HepG2 (cell line): ENCODE measurements around the gene ZCCHC24. TPM values are rescaled to one million over a fixed set of nuclear protein-coding genes. Genes with fewer than 3 reads are reported as not detected.

Experiments
- ATAC-seq: fragments of 200-7000 bp; cut with Tn5 transposase; 3 replicates; pipeline ENCODE4 v1.9.1; 2020; ENCODE audit warnings: mild to moderate bottlenecking, moderate library complexity
- BruUV-seq: library from RNA; stranded (reverse); fragments of 400-500 nt; replicated peaks from 2 replicates; lab custom pipeline; 2021; lab: Mats Ljungman, UMichigan
- CTCF ChIA-PET: fragments of 300-600 bp; formaldehyde crosslinking; extraction: SDS; loops from one replicate; lab custom pipeline; 2021; ENCODE audit warnings: low total read pairs, inconsistent platforms, low intra/inter-chr PET ratio; lab: Yijun Ruan, JAX
- POLR2A ChIA-PET: fragments of 350-600 bp; sonication (Branson Sonifier 250); formaldehyde crosslinking; loops from one replicate; lab custom pipeline; 2020; ENCODE audit warnings: antibody characterized with exemption, inconsistent platforms; lab: Yijun Ruan, JAX
- DNase-seq: peaks from one replicate; pipeline ENCODE4 v3.0.0-alpha.2; 2015; ENCODE audit warnings: low spot score
- FAIRE-seq: peaks from 3 replicates; lab custom pipeline; 2011; peaks lifted over from hg19 to GRCh38; lab: Jason Lieb, UNC
- H2AFZ ChIP-seq: one replicate; pipeline ENCODE4 v1.6.1; 2011; ENCODE audit warnings: low read length, inconsistent platforms
- H3K27ac ChIP-seq: fragments of 300-600 bp; 3 replicates; pipeline ENCODE4 v1.8.0; 2011; ENCODE audit warnings: mixed run types, mild to moderate bottlenecking, mixed read lengths, low read length, inconsistent platforms; ENCODE audit not compliant: insufficient read depth; ENCODE audit errors: extremely low read length
- H3K27me3 ChIP-seq, 2 experiments: fragments of 200-600 bp in 1 of 2; 2 replicates in 1 of 2; 3 replicates in 1 of 2; pipeline versions ENCODE4 v1.6.0 to v1.8.0; 2011; ENCODE audit warnings: low read length in 2 of 2, mild to moderate bottlenecking in 2 of 2, moderate library complexity in 2 of 2, inconsistent platforms in 1 of 2; ENCODE audit not compliant: insufficient read depth in 2 of 2, control insufficient read depth in 1 of 2
- H3K36me3 ChIP-seq, 2 experiments: fragments of 200-600 bp in 1 of 2; replicated peaks in 1 of 2; 2 replicates in 1 of 2; 3 replicates in 1 of 2; pipeline versions ENCODE4 v1.5.1 to v1.8.0; 2011; ENCODE audit warnings: low read length in 2 of 2, inconsistent platforms in 1 of 2; ENCODE audit not compliant: insufficient read depth in 2 of 2, control insufficient read depth in 1 of 2
- H3K4me1 ChIP-seq: 2 replicates; pipeline ENCODE4 v1.5.1; 2012; ENCODE audit warnings: low read length, inconsistent platforms; ENCODE audit not compliant: insufficient read depth
- H3K4me2 ChIP-seq: 2 replicates; pipeline ENCODE4 v1.6.0; 2011; ENCODE audit warnings: low read depth, low read length, inconsistent platforms
- H3K4me3 ChIP-seq, 3 experiments: fragments of 200-600 bp in 1 of 3; sonication (generic), shearing (Covaris generic) in 1 of 3; replicated peaks in 1 of 3; 2 replicates each; pipeline ENCODE4 v1.5.1; 2011 to 2016; ENCODE audit warnings: low read length in 3 of 3, inconsistent platforms in 2 of 3, low read depth in 2 of 3, mild to moderate bottlenecking in 2 of 3, control low read depth in 1 of 3, mixed read lengths in 1 of 3; ENCODE audit not compliant: insufficient read depth in 1 of 3
- H3K79me2 ChIP-seq: one replicate; pipeline ENCODE4 v1.6.1; 2011; ENCODE audit warnings: low read length, inconsistent platforms; ENCODE audit not compliant: insufficient read depth
- H3K9ac ChIP-seq: 2 replicates; pipeline ENCODE4 v1.6.0; 2011; ENCODE audit warnings: mild to moderate bottlenecking, low read depth, low read length, inconsistent platforms; ENCODE audit not compliant: insufficient read depth
- H3K9me3 ChIP-seq: 2 replicates; pipeline ENCODE4 v1.5.1; 2012; ENCODE audit warnings: mild to moderate bottlenecking, low read length
- H4K20me1 ChIP-seq: 2 replicates; pipeline ENCODE4 v1.6.0; 2011; ENCODE audit warnings: inconsistent platforms, mild to moderate bottlenecking, low read length, moderate library complexity; ENCODE audit not compliant: insufficient read depth
- ARNTL ChIP-seq: sonication (generic); formaldehyde crosslinking; IDR thresholded peaks from 2 replicates; pipeline ENCODE4 v1.4.0; 2020; ENCODE audit warnings: mild to moderate bottlenecking, missing genetic modification reagents
- ATAD3A ChIP-seq: sonication (generic); formaldehyde crosslinking; IDR thresholded peaks from 2 replicates; pipeline ENCODE4 v1.4.0; 2020; ENCODE audit warnings: missing genetic modification reagents
- BHLHE40 ChIP-seq: IDR thresholded peaks from 2 replicates; pipeline ENCODE4 v1.6.1; 2011; ENCODE audit warnings: low read length, improper control_type of control experiment
- EEA1 ChIP-seq: sonication (generic); formaldehyde crosslinking; IDR thresholded peaks from 2 replicates; pipeline ENCODE4 v1.5.1; 2020; ENCODE audit warnings: mild to moderate bottlenecking, missing genetic modification reagents, borderline replicate concordance
- FOXA3 ChIP-seq: IDR thresholded peaks from 2 replicates; pipeline ENCODE4 v1.6.1; 2016; ENCODE audit warnings: missing genetic modification reagents, missing compliant biosample characterization
- GZF1 ChIP-seq: sonication (generic); formaldehyde crosslinking; IDR thresholded peaks from 2 replicates; pipeline ENCODE4 v1.5.1; 2020; ENCODE audit warnings: mild to moderate bottlenecking, missing genetic modification reagents
- MTF1 ChIP-seq: sonication (generic); formaldehyde crosslinking; IDR thresholded peaks from 2 replicates; pipeline ENCODE4 v1.5.0; 2020; ENCODE audit warnings: missing genetic modification reagents
- PHF5A ChIP-seq: IDR thresholded peaks from one replicate; pipeline ENCODE4 v1.6.1; 2018; ENCODE audit warnings: low read depth, missing genetic modification reagents; ENCODE audit not compliant: unreplicated experiment
- SP2 ChIP-seq: sonication (generic); formaldehyde crosslinking; IDR thresholded peaks from 2 replicates; pipeline ENCODE4 v1.5.1; 2020; ENCODE audit warnings: mild to moderate bottlenecking, missing genetic modification reagents
- TBX3 ChIP-seq: fragments of 450-650 bp; IDR thresholded peaks from 2 replicates; pipeline ENCODE4 v1.6.1; 2017; ENCODE audit warnings: antibody characterized with exemption, mild to moderate bottlenecking, inconsistent platforms, borderline replicate concordance
- ZFP82 ChIP-seq: sonication (generic); formaldehyde crosslinking; IDR thresholded peaks from 2 replicates; pipeline ENCODE4 v1.5.1; 2020; ENCODE audit warnings: mild to moderate bottlenecking, missing genetic modification reagents, borderline replicate concordance
- ZNF367 ChIP-seq: sonication (generic); formaldehyde crosslinking; IDR thresholded peaks from 2 replicates; pipeline ENCODE4 v1.4.0; 2020; ENCODE audit warnings: missing genetic modification reagents, borderline replicate concordance
- ZNF460 ChIP-seq: sonication (generic); formaldehyde crosslinking; IDR thresholded peaks from 2 replicates; pipeline ENCODE4 v1.5.1; 2020; ENCODE audit warnings: missing genetic modification reagents, mild to moderate bottlenecking, borderline replicate concordance
- ZNF792 ChIP-seq: IDR thresholded peaks from 2 replicates; pipeline ENCODE4 v1.6.1; 2016
- WGBS: methylation state at CpG from one replicate; pipeline ENCODE4 v1.1.6; 2017; ENCODE audit warnings: low lambda C conversion rate; 5-methylcytosine and 5-hydroxymethylcytosine counted together
- in situ Hi-C: cut with HindIII; loops from 2 replicates; pipeline ENCODE4 v1.10.0; 2017; ENCODE audit warnings: low pct_unique_long_range_greater_than_20kb; ENCODE audit not compliant: extremely low pct_ligation_motif_present
- intact Hi-C: fragments of 100-400 bp; cut with micrococcal nuclease; formaldehyde crosslinking; loops from one replicate; pipeline ENCODE4 v1.10.0; 2022; ENCODE audit not compliant: unreplicated experiment
- polyA plus RNA-seq, 8 experiments: library from polyadenylated mRNA; depleted of rRNA in 3 of 8; stranded (reverse) in 7 of 8; unstranded in 1 of 8; fragments of >200 nt; fragmentation: Illumina TruSeq in 4 of 8; extraction: Trizol in 4 of 8; gene quantifications; 2 replicates each; pipeline versions ENCODE4 v1.2.1 to v1.2.3, GENCODE V29; 2011 to 2016; ENCODE audit warnings: low read depth in 4 of 8, missing spikeins in 1 of 8, mixed read lengths in 1 of 8; ENCODE audit not compliant: insufficient read depth in 1 of 8
- total RNA-seq, 5 experiments: library from RNA; depleted of rRNA; stranded (reverse); fragments of >200 nt; fragmentation: Illumina TruSeq; extraction: Trizol; gene quantifications; 2 replicates each; pipeline ENCODE4 v1.2.3, GENCODE V29; 2016; ENCODE audit warnings: low read depth in 1 of 5
- TF ChIP-seq, protein P1 (sequence below): sonication (generic); formaldehyde crosslinking; IDR thresholded peaks from 2 replicates; pipeline ENCODE4 v1.4.0; 2020; ENCODE audit warnings: missing genetic modification reagents
- TF ChIP-seq, protein P2 (sequence below): sonication (generic); formaldehyde crosslinking; IDR thresholded peaks from 2 replicates; pipeline ENCODE4 v1.5.0; 2020; ENCODE audit warnings: missing genetic modification reagents
- TF ChIP-seq, protein P3 (sequence below): sonication (generic); formaldehyde crosslinking; IDR thresholded peaks from 2 replicates; pipeline ENCODE4 v1.8.1; 2023; ENCODE audit warnings: mild to moderate bottlenecking, missing genetic modification reagents

ZCCHC24 gene
- total and polyA plus RNA-seq, 2 of the 13 experiments (the other 11 are each of a cell fraction or from before 2014, with no cell fraction given), result 3.1 to 7.9 TPM

DNA sequence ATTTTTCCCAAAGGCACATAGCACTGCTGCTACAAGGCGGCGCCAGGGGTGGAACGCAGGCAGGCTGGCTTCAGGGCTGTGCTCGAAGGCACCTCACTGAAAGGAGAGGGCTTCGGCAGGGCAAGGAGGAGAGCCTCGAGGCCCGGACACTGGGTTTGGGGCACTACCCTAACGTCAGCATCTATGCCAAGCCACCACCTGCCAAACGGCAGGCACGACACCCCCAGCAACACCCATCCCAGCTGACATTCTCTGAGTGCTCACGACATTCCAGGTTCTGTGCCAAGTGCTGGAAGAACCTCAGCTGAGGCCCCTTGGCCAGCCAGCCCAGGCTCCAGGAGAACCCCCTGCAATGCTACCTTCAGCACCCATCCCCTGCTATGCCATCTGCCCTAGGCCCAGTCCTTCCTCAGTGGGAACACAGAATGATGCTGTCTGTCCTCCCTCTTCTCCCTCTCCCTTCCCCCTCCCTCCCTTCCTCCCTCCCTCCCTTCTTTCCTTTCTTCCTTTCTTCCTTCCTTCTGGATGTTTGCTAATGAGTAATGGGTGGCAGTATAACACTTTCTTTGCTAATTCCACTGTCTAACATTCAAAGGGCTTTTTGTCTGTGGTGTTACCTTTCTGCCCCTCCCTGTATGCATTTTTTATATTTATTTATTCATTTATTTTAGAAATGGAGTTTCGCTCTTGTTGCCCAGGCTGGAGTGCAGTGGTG lies 24.3 kb downstream of the ZCCHC24 start:
- ATAC-seq, result no peak
- Histone ChIP-seq H3K9ac (no peak overlapping the region), H3K4me2 (no peak overlapping the region), H3K79me2 (no peaks in the 10 kb centered on the region), H3K9me3 (no peaks in the 10 kb centered on the region), H3K4me3 (no peak overlapping the region), H3K27me3 (no peaks in the 10 kb centered on the region), H3K27ac (no peak overlapping the region), H3K36me3 (0 out of 5 replicates have a peak, but pooled peaks cover 0 to 3% of the 10 kb centered on the region in 2 experiments), H4K20me1 (no peaks in the 10 kb centered on the region), H3K4me1 (peaks cover 35% of the 10 kb centered on the region), H2AFZ (no peak overlapping the region)
- no peak for FAIRE-seq
- CTCF ChIA-PET, result no interaction called here
- DNase-seq, result no peak
- in situ Hi-C loops, result no loop called here
- TF ChIP-seq PHF5A (CRISPR knock-in tag) (no peak), ZFP82 (CRISPR knock-in tag) (no peak), ATAD3A (CRISPR knock-in tag) (no peak), MTF1 (CRISPR knock-in tag) (no peak), ZNF367 (no peak), SP2 (CRISPR knock-in tag) (no peak), GZF1 (CRISPR knock-in tag) (no peak), TBX3 (no peak), ZNF460 (no peak), FOXA3 (CRISPR knock-in tag) (no peak), ZNF792 (CRISPR knock-in tag) (no peak), ARNTL (CRISPR knock-in tag) (no peak), BHLHE40 (no peak), EEA1 (CRISPR knock-in tag) (no peak)
- TF ChIP-seq, protein P1, sequence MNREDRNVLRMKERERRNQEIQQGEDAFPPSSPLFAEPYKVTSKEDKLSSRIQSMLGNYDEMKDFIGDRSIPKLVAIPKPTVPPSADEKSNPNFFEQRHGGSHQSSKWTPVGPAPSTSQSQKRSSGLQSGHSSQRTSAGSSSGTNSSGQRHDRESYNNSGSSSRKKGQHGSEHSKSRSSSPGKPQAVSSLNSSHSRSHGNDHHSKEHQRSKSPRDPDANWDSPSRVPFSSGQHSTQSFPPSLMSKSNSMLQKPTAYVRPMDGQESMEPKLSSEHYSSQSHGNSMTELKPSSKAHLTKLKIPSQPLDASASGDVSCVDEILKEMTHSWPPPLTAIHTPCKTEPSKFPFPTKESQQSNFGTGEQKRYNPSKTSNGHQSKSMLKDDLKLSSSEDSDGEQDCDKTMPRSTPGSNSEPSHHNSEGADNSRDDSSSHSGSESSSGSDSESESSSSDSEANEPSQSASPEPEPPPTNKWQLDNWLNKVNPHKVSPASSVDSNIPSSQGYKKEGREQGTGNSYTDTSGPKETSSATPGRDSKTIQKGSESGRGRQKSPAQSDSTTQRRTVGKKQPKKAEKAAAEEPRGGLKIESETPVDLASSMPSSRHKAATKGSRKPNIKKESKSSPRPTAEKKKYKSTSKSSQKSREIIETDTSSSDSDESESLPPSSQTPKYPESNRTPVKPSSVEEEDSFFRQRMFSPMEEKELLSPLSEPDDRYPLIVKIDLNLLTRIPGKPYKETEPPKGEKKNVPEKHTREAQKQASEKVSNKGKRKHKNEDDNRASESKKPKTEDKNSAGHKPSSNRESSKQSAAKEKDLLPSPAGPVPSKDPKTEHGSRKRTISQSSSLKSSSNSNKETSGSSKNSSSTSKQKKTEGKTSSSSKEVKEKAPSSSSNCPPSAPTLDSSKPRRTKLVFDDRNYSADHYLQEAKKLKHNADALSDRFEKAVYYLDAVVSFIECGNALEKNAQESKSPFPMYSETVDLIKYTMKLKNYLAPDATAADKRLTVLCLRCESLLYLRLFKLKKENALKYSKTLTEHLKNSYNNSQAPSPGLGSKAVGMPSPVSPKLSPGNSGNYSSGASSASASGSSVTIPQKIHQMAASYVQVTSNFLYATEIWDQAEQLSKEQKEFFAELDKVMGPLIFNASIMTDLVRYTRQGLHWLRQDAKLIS (CRISPR knock-in tag), result no peak
- TF ChIP-seq, protein P2, sequence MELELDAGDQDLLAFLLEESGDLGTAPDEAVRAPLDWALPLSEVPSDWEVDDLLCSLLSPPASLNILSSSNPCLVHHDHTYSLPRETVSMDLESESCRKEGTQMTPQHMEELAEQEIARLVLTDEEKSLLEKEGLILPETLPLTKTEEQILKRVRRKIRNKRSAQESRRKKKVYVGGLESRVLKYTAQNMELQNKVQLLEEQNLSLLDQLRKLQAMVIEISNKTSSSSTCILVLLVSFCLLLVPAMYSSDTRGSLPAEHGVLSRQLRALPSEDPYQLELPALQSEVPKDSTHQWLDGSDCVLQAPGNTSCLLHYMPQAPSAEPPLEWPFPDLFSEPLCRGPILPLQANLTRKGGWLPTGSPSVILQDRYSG, result no peak
- TF ChIP-seq, protein P3, sequence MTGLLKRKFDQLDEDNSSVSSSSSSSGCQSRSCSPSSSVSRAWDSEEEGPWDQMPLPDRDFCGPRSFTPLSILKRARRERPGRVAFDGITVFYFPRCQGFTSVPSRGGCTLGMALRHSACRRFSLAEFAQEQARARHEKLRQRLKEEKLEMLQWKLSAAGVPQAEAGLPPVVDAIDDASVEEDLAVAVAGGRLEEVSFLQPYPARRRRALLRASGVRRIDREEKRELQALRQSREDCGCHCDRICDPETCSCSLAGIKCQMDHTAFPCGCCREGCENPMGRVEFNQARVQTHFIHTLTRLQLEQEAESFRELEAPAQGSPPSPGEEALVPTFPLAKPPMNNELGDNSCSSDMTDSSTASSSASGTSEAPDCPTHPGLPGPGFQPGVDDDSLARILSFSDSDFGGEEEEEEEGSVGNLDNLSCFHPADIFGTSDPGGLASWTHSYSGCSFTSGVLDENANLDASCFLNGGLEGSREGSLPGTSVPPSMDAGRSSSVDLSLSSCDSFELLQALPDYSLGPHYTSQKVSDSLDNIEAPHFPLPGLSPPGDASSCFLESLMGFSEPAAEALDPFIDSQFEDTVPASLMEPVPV (CRISPR knock-in tag), result no peak
- intact Hi-C loops, result no loop called here
- POLR2A ChIA-PET, result no interaction called here
- WGBS, result 93% methylated on average over 9 of the region's 12 CpGs
- no TSS peak for BruUV-seq
